SHP77 (cell line): ENCODE measurements around the gene XPC.
"Not testable (repeated sequence)": the region's sequence is repeated elsewhere in the genome, so short reads cannot be mapped to it uniquely, and the experiment has no call there.

ENCODE experiments used
- DNase-seq, 2 experiments: peaks; one replicate each; lab custom pipeline; 2025; lab: John Stamatoyannopoulos, UW

XPC gene

GRCh38 chr3:14178247-14179113 is at the start of gene XPC, which contains the start of gene LSM3:
XPC (minus strand) TSS chr3:14178601; CDS start chr3:14178568, 33 bp downstream.
LSM3 (plus strand) TSS chr3:14178817; CDS start chr3:14178861, 44 bp downstream.
- peak; percentile 96 to 97 for DNase-seq

- no peak for DNase-seq
Observed at GRCh38 chr3:14227856-14228255, 49.5 kb upstream of the XPC start.

- not testable (repeated sequence) for DNase-seq
Observed at GRCh38 chr3:14226351-14226750, 48.0 kb upstream of the XPC start.

GRCh38 chr3:14225421-14225820 is 47.0 kb upstream of the XPC start:
- DNase-seq: no peak

- DNase-seq: no peak
Observed at GRCh38 chr3:14224895-14225294, 46.5 kb upstream of the XPC start.

GRCh38 chr3:14223595-14223994 is 45.2 kb upstream of the XPC start:
- DNase-seq: no peak

- DNase-seq: no peak
Observed at GRCh38 chr3:14222900-14223594, 44.6 kb upstream of the XPC start.

- no peak for DNase-seq
Observed at GRCh38 chr3:14222457-14222856, 44.1 kb upstream of the XPC start.

GRCh38 chr3:14221902-14222301 is 43.5 kb upstream of the XPC start:
- no peak for DNase-seq

- no peak for DNase-seq
Observed at GRCh38 chr3:14220933-14221332, 42.5 kb upstream of the XPC start.

- DNase-seq: no peak
Observed at GRCh38 chr3:14218355-14218754, 40.0 kb upstream of the XPC start.

GRCh38 chr3:14216257-14217048 is 38.1 kb upstream of the XPC start:
- no peak for DNase-seq

GRCh38 chr3:14214764-14215163 is 36.4 kb upstream of the XPC start:
- DNase-seq: no peak

GRCh38 chr3:14213066-14213774 is 34.8 kb upstream of the XPC start:
- no peak for DNase-seq

- DNase-seq: no peak
Observed at GRCh38 chr3:14212032-14212431, 33.6 kb upstream of the XPC start.

- no peak for DNase-seq
Observed at GRCh38 chr3:14211621-14212020, 33.2 kb upstream of the XPC start.

- DNase-seq: no peak
Observed at GRCh38 chr3:14210843-14211594, 32.6 kb upstream of the XPC start.

GRCh38 chr3:14210290-14210688 is 31.9 kb upstream of the XPC start:
- no peak for DNase-seq

GRCh38 chr3:14209581-14210289 is 31.3 kb upstream of the XPC start:
- DNase-seq: no peak

GRCh38 chr3:14208977-14209394 is 30.6 kb upstream of the XPC start:
- DNase-seq: no peak
